Stomach smooth muscle (tissue), 2 donors: Measurements from ENCODE around the gene ATG13.
"Not testable (repeated sequence)": the region's sequence is repeated elsewhere in the genome, so short reads cannot be mapped to it uniquely, and the experiment has no call there.

Experiments
- H3K27ac ChIP-seq: one replicate; pipeline ENCODE4 v1.7.0; 2013; ENCODE audit warnings: mild to moderate bottlenecking, low read length, inconsistent platforms
- H3K27me3 ChIP-seq, 2 donors: one replicate each; pipeline ENCODE4 v1.7.0; 2013; ENCODE audit warnings: low read length in 2 of 2; ENCODE audit not compliant: insufficient read depth in 2 of 2, control insufficient read depth in 1 of 2
- H3K36me3 ChIP-seq, 2 donors: one replicate each; pipeline ENCODE4 v1.7.0; 2013; ENCODE audit warnings: low read length in 2 of 2; ENCODE audit not compliant: control insufficient read depth in 2 of 2, insufficient read depth in 2 of 2
- H3K4me1 ChIP-seq: one replicate; pipeline ENCODE4 v1.7.0; 2013; ENCODE audit warnings: low read length; ENCODE audit not compliant: control insufficient read depth, insufficient read depth
- H3K4me3 ChIP-seq, 2 donors: one replicate each; pipeline ENCODE4 v1.7.0; 2013; ENCODE audit warnings: low read length in 2 of 2
- H3K9ac ChIP-seq, 2 donors: one replicate each; pipeline ENCODE4 v1.7.0; 2013; ENCODE audit warnings: low read length in 2 of 2, mild to moderate bottlenecking in 1 of 2
- H3K9me3 ChIP-seq, 2 donors: one replicate each; pipeline ENCODE4 v1.7.0; 2013; ENCODE audit warnings: low read length in 2 of 2; ENCODE audit not compliant: control insufficient read depth in 2 of 2
- donor health status: healthy.
- donor health status: Pancreatic carcinoma.

The ATG13 gene

DNA sequence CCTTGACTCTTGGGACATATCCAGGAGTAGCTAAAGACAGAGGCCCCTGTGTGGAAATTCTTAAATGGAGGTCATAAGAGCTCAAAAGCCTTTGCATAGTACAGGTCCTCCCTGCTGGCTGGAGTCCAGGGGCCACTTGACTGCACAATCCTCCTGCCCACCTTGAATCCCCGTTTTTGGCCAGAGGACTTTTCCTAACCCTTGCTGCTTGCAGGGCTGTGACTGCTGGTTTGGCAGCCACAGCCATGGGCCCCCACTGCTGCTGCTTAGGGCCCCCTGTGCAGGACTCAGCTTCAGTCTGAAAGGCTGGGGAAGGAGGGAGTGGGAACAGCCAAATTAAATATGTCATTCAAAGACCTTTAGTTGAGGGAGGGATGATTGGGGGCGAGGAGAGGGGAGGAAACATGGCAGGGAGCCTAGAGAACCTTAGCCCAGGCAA, 49.7 kb downstream of the ATG13 start:
- peak overlapping the region; percentile 46 for H3K27ac ChIP-seq
- H3K36me3 ChIP-seq = peaks cover 51 to 52% of the 10 kb centered on the region in 2 donors
- no peaks in the 10 kb centered on the region for H3K9me3 ChIP-seq
- H3K4me1 ChIP-seq = peaks cover 9% of the 10 kb centered on the region
- no peaks in the 10 kb centered on the region for H3K27me3 ChIP-seq
- H3K4me3 ChIP-seq = no peak overlapping the region
- no peak overlapping the region for H3K9ac ChIP-seq

DNA sequence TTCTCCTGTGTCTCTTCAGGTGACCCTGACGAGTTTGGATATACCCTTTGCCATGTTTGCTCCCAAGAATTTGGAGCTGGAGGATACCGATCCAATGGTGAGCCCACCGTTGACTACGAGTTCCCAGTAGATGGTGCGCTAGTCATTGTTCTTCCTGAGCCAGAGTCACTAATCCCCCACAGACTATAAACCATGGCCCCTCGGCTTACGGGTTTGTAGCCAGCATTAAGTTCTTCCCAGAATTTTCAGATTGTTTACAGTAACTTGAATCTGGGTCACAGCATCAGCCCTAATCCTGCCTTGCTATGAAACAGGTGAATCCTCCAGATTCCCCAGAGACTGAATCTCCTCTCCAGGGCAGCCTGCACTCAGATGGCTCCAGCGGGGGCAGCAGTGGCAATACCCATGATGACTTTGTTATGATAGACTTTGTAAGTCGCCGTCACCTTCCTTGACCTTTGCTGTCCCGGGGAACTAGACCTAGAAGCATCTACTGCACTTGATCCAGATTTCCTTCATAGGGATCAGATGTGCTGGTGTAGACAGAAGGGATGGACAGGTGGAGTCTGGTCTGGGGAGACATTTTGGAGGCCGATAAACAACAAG, 51.2 kb downstream of the ATG13 start:
- H3K27ac ChIP-seq = no peak overlapping the region

DNA sequence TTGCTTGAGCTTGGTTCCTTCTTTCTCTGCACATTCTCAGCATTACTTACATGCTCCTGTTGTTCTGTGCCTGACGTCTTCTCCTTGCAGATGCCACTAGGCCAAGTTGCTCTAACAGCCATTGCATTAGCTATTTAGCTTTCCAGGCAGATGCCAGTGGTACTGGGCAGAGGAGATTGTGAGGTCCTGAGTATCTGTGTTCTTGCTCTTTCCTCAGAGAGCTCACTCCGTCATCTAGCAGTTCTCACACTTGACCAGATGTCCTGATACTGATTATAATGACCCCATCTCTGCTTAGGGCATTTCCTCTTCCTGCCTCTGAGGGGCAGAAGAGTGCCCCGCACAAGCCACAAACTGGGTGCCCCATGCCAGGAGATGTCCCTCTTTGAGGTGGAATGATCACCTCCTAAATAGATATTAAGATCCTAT, 52.4 kb downstream of the ATG13 start:
- H3K9me3 ChIP-seq = no peaks in the 10 kb centered on the region
- no peaks in the 10 kb centered on the region for H3K27me3 ChIP-seq
- H3K36me3 ChIP-seq = peaks cover 44 to 58% of the 10 kb centered on the region in 2 donors
- no peak overlapping the region for H3K27ac ChIP-seq
- H3K4me1 ChIP-seq = peaks cover 17% of the 10 kb centered on the region
- no peak overlapping the region for H3K9ac ChIP-seq
- no peak overlapping the region for H3K4me3 ChIP-seq

More for the DNA sequence above, 51.2 kb downstream of the ATG13 start:
- Histone ChIP-seq H3K9me3 (no peaks in the 10 kb centered on the region), H3K36me3 (peaks cover 47 to 57% of the 10 kb centered on the region in 2 donors), H3K27me3 (no peaks in the 10 kb centered on the region), H3K4me3 (no peak overlapping the region), H3K4me1 (peaks cover 7% of the 10 kb centered on the region), H3K9ac (no peak overlapping the region)

GRCh38 chr11:46670521-46670920, 53.2 kb downstream of the ATG13 start:
- H3K9me3 ChIP-seq, H3K27ac ChIP-seq, H3K9ac ChIP-seq, H3K4me3 ChIP-seq, H3K27me3 ChIP-seq: not testable (repeated sequence)
- H3K36me3 ChIP-seq = peaks cover 36 to 52% of the 10 kb centered on the region in 2 donors
- H3K4me1 ChIP-seq = peaks cover 25% of the 10 kb centered on the region

- Histone ChIP-seq H3K36me3 (peaks cover 28 to 51% of the 10 kb centered on the region in 2 donors), H3K27me3 (no peaks in the 10 kb centered on the region), H3K9ac (no peak overlapping the region), H3K4me3 (no peak overlapping the region), H3K4me1 (peaks cover 31% of the 10 kb centered on the region), H3K9me3 (no peaks in the 10 kb centered on the region), H3K27ac (no peak overlapping the region)
Measured at GRCh38 chr11:46671958-46672315, 54.6 kb downstream of the ATG13 start.

DNA sequence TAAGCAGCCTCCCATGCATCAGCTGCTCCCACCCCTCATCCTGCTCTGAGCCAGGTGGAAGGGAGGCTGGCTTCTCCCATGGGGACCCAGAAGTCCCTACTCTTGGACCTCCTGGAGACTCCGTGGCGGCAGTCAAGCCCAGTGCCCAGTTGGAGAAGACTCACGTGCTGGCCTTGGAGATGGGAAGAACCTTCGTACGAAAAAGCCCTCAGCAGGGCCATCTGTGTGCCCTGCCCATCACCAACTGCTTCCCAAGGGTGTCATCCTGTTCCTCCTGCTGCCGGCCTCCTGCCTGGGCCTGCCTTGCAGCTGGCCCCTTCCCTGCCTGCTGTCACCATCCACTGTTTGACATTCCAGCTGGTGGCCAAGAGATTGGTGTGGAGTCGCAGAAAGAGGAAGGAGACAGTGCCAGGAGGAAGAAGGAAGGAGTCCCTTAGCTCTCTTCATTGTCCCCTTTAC, 55.1 kb downstream of the ATG13 start:
- no peak overlapping the region for H3K4me3 ChIP-seq
- H3K27me3 ChIP-seq = no peaks in the 10 kb centered on the region
- no peak overlapping the region for H3K27ac ChIP-seq
- no peaks in the 10 kb centered on the region for H3K9me3 ChIP-seq
- peaks cover 28 to 49% of the 10 kb centered on the region in 2 donors for H3K36me3 ChIP-seq
- no peak overlapping the region for H3K9ac ChIP-seq
- H3K4me1 ChIP-seq = peaks cover 28% of the 10 kb centered on the region

DNA sequence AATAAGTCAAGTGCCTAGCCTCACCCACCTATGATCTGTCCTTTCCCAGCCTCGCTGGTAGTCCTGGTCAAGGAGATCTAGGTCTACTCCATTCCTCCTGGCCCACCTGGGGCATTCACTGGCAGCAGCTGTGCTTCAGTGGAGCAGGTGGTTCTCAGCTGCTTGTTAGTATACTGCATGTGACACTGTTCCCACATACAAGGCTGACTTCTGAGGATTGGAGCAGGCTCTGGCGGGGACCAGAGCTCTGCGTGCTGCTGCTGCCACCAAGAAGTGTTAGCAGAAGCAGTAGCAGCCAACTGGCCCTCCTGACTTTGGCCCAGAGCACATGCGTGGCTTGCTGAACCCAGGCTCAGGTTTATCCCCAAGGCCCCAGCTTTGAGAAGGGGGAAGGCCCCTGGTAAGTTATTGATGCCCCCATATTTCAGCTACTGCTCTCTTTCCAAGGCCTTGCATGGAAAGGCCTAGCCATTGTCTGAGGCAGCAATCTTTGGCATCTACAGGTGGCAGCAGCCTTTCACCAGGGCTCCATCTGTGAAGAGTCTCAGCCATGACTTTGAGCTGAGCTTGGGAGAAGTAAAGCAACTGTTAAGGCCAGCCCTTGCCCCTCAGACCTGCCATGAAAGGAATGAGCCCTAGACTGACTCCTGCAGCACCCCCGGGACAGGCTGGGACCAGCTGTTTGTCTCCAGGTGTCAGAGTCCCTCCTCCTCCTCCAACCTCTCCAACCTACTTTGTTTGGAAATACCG, 56.5 kb downstream of the ATG13 start:
- no peak overlapping the region for H3K4me3 ChIP-seq
- H3K27me3 ChIP-seq = no peaks in the 10 kb centered on the region
- H3K9ac ChIP-seq = no peak overlapping the region
- H3K27ac ChIP-seq = peak overlapping the region; percentile 76
- H3K36me3 ChIP-seq = peaks cover 28 to 50% of the 10 kb centered on the region in 2 donors
- peaks cover 25% of the 10 kb centered on the region for H3K4me1 ChIP-seq
- H3K9me3 ChIP-seq = no peaks in the 10 kb centered on the region

DNA sequence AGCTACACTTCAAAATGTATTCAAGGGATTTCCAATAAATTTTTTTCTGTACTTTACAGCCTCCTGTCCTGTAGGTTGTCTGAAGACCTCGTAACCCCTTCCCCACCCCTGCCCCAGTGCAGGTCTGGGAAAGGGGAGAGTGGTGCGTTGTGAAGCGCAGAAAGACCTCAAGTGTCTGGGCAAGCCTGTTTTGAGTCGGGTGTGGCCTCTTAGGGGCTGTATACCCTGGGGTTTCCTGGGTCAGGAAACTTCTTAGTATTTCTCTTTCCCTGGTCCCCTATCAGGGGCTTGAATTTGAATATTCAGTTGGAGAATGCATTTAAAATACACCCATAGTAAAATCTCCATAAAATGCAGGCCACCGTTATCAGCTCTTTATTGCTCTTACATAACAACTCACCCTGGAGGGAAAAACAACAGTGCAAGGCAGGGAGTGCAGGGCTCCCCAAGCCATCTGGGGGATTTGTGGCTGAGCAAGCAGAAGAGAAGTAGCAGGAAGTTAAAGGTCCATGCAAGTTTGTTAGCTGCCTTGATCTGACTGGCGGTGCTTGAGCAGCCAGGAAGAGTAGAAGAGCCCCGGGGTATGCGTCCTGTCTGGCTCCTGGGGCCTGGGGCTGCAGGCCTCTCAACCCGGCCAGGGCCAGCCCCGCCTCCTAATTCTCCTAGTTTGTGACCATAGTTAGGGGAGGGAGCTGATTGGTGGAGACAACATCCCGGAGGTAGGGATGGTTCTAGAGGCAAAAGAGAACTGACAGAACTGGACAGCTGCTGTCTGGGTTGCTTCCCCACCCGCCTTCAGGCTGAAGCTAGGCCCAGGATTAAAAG, 57.3 kb downstream of the ATG13 start:
- H3K4me3 ChIP-seq = no peak overlapping the region
- no peaks in the 10 kb centered on the region for H3K27me3 ChIP-seq
- H3K9ac ChIP-seq = peak overlapping the region in 1 of 2 donors; percentile 42
- peaks cover 25% of the 10 kb centered on the region for H3K4me1 ChIP-seq
- H3K9me3 ChIP-seq = no peaks in the 10 kb centered on the region
- peak overlapping the region; percentile 76 for H3K27ac ChIP-seq
- peaks cover 28 to 51% of the 10 kb centered on the region in 2 donors for H3K36me3 ChIP-seq

GRCh38 chr11:46675288-46675851, 58.0 kb downstream of the ATG13 start:
- Histone ChIP-seq H3K9me3 (no peaks in the 10 kb centered on the region), H3K27me3 (no peaks in the 10 kb centered on the region), H3K27ac (peak overlapping the region; percentile 76), H3K4me1 (peaks cover 25% of the 10 kb centered on the region), H3K9ac (peak overlapping the region; percentile 42), H3K4me3 (peak overlapping the region in 1 of 2 donors; percentile 16), H3K36me3 (peaks cover 30 to 55% of the 10 kb centered on the region in 2 donors)

DNA sequence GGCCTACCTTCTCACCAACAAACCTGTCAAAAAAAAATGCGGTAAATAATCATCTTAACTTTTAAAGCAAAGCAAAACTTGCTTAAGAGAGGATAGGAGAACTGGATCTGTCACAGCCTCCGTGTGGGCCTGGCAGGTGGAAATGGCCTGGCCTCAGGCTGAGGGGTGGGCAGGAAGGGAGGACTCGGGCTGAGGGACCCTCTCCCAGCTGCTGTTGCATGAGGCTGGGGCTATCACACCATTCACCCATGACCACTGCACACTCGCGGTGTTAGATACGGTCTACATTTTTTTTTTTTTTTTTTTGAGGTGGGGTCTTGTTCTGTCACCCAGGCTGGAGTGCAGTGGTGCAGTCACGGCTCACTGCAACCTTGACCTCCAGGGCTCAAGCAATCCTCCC, 58.6 kb downstream of the ATG13 start:
- H3K4me1 ChIP-seq = peaks cover 25% of the 10 kb centered on the region
- H3K9ac ChIP-seq = peak overlapping the region in 1 of 2 donors; percentile 42

More for the DNA sequence above, 58.6 kb downstream of the ATG13 start:
- Histone ChIP-seq H3K36me3 (peaks cover 32 to 55% of the 10 kb centered on the region in 2 donors), H3K9me3 (no peaks in the 10 kb centered on the region), H3K27ac (peak overlapping the region; percentile 76), H3K4me3 (peak overlapping the region in 1 of 2 donors; percentile 16), H3K27me3 (no peaks in the 10 kb centered on the region)
